AG10803 (cell line): Measurements from ENCODE around the gene MAML3.
A peak's percentile ranks its signal among the peaks of the same experiment; 100 is the strongest.

Source experiments
- DNase-seq: peaks from one replicate; pipeline ENCODE4 v3.0.0; 2010; ENCODE audit warnings: low read depth
- H3K4me3 ChIP-seq: 2 replicates; pipeline ENCODE4 v1.5.1; 2011; ENCODE audit warnings: mild to moderate bottlenecking, low read length, control low read depth
- TF ChIP-seq, protein P1 (sequence below): conservative IDR thresholded peaks from 2 replicates; pipeline ENCODE4 v1.5.1; 2011; ENCODE audit warnings: mild to moderate bottlenecking, low read length, control low read depth, inconsistent platforms

The MAML3 gene

DNA sequence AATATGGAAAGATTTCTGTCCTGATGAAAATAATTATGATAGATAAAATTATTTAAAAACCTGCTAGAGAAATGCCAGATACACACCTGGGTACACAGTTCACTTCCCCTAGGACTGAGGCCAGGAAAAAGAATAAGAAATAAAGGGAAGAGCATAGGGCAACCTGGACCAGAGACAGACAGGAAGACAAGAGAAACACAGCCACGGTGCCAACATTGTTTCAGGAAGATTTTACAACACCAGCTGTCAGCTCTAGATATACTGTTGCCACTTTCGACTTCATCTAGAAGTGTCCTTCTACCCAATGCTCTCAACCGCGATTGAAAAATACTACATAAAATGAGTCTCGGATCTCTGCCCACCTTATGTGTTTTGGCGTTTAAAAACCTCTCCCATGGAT lies 128.5 kb downstream of the MAML3 start:
- no peak for DNase-seq
- TF ChIP-seq, protein P1, sequence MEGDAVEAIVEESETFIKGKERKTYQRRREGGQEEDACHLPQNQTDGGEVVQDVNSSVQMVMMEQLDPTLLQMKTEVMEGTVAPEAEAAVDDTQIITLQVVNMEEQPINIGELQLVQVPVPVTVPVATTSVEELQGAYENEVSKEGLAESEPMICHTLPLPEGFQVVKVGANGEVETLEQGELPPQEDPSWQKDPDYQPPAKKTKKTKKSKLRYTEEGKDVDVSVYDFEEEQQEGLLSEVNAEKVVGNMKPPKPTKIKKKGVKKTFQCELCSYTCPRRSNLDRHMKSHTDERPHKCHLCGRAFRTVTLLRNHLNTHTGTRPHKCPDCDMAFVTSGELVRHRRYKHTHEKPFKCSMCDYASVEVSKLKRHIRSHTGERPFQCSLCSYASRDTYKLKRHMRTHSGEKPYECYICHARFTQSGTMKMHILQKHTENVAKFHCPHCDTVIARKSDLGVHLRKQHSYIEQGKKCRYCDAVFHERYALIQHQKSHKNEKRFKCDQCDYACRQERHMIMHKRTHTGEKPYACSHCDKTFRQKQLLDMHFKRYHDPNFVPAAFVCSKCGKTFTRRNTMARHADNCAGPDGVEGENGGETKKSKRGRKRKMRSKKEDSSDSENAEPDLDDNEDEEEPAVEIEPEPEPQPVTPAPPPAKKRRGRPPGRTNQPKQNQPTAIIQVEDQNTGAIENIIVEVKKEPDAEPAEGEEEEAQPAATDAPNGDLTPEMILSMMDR, result no peak
- no peak overlapping the region for H3K4me3 ChIP-seq

DNA sequence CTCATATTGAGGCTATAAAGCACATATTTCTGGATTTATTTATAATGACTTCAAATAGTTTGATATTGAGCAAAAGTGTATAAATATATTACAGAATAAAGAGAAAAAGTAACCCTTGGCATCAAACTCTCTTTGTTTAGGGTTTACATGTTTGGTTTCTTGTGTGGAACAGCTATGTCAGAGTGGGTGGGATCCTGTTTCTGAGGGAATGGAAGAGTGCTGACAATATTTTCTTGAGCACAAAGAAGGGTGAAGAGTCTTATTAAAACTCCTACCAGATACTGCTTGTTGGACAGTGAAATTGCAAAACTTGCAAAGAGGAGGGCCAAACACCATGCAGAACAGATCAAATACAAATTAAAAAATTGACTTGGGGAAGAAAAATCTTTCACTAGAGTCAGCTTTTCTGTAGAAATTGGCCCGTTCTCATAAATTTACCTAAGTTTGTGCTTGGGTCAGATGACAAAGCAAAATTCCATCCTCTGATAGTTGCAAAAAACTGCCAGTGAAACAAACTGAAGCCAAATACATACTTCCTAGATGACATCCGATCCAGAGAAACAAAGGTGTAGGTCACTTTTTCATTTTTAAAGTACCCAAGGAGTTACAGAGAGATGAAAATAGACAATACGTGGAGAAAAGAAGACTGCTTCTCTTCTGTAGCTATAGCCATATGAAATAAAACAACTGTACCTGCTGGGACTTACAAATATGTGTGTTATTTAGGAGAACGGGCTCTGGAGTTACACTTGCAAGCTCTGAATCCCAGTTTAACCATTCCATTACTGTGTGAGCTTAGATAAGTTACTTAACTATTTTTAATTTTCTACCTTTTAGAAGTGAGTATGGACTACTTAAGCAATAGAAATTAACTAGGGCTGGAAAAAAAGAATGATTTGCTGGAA lies 133.3 kb downstream of the MAML3 start:
- TF ChIP-seq, protein P1, result no peak
- no peak overlapping the region for H3K4me3 ChIP-seq
- no peak for DNase-seq

DNA sequence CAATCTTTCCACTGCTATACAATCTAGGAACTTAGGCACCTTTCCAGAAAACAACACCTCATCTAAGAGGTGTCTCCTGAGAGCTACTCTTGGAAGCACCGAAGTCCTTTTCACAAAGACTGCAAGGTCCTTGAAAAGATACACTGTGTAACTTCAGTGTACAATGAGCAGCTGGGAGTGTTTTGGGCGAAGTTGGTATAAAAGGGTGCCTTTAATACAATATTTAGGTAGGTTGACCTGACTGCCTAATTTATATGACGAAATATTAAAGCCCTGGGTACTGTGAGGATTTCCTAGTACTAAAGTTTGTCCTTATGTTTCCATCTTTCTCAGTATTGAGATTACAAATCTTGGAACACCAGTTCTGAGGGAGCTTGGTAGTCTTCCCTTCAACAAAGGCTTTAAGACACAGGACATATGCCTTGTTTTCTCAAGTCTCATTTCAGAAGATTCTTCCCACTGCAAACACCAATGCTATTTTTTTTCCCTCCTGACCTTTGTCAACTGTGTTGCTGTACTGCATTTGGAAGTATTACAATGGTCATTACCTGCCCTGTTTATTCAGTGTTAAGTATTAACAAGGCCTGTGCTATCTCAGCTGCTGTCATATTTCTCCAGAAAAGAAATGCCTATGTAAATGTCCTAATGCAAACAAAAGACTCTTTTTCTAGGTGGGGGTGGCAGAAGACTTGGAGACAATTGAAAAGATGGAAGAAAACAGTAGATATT lies 134.2 kb downstream of the MAML3 start:
- TF ChIP-seq, protein P1, result no peak
- no peak for DNase-seq

DNA sequence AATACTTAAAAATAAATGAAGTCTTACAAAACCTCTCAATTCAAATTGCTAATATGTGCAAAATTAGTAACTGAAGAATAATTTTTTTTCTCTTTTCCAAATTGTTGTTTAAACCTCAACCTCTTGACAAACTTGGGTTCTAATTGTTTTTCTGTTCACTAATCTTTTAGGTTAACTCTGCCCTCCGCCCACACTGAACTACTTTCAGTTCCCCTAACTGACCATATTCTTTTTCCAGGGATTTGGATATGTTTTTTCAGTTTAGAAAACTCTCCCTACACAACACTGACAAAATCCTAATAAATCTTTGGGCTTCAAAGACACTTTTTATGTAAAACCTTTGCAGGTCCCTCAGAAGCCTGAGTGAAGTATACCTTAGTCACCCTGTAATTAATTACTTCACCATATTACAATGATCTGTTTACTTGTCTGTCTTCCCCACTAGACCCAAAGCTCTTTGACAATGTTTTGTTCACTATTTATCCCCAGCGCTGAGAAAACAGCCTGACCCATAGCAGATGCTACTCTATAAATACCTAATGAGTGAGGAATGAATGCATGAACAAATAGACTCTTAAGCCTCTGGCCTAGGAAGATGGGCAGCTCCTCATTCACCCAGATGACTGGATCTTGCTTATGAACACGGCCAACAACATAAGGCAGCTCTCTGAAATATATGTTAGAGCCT lies 134.9 kb downstream of the MAML3 start:
- TF ChIP-seq, protein P1, result no peak
- DNase-seq, result peak; percentile 6
- H3K4me3 ChIP-seq, result no peak overlapping the region

More for the DNA sequence above, 134.2 kb downstream of the MAML3 start:
- H3K4me3 ChIP-seq, result no peak overlapping the region

DNA sequence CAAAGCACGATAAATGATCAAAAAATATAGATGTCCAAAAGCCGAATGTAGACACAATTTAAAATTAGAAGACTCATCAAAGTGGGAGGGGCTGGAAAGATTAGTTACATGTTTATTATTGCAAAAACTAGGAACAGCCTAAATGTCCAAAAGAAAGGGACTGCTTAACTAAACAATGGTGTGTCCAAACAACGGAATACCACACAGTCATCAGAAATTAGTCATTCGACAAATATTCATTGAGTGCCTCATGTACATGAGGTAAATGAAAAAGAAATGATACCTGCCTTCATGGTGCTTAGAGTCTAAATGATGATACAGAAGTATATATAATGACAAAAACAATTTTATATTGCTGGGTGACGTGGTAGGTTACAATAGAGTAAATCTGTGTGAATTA lies 139.7 kb downstream of the MAML3 start:
- TF ChIP-seq, protein P1, result no peak
- H3K4me3 ChIP-seq, result no peak overlapping the region
- no peak for DNase-seq

DNA sequence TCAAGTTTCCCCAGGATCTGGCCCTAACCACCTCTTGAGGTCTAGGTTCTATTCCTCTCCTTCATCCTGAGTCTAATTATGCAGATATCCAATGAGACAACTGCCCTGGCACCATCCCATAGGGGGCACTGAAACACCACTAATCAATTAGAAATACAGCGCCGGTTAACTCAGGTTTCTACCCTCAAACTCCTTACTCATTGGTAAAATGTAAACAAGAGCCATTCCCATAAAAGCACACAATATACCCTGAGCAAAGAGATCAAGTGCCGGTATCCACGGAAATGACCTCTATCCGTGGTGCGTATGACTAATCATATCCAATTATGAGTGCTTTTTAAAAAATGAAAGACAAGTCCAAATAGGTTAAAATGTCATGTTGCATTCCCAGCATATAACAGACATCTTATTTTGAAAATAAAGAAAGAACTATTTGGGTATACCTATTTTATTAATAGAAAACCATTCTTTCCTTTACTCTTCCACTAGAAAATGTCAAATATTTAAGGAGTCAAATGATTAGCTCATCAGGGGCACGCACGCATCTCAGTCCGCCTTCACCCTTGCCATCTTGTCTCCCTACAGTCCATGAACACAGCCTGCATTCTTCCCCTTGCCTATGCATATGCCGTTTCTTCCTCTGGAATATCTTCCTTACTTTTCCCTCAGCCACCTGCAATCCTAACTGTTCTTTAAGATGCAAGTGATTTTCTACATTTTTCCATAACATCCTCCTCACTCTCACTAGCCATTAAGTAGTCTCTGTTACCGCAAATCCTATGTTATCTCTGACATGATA lies 141.1 kb downstream of the MAML3 start:
- no peak overlapping the region for H3K4me3 ChIP-seq
- DNase-seq, result peak; percentile 40
- TF ChIP-seq, protein P1, result peak; percentile 56
